Heart left ventricle (tissue), 16 donors: Measurements from ENCODE around the gene UBE4B. TPM values are rescaled to one million over a fixed set of nuclear protein-coding genes. Genes with fewer than 3 reads are reported as not detected.

Source experiments
- ATAC-seq, 4 donors: fragments of 200-7000 bp; cut with Tn5 transposase; one replicate each; pipeline ENCODE4 v1.9.1; 2020 to 2022; ENCODE audit warnings: moderate library complexity in 4 of 4, mild to moderate bottlenecking in 3 of 4, moderate number of reproducible peaks in 1 of 4
- DNase-seq, 5 donors: peaks; one replicate each; pipeline ENCODE4 v3.0.0-alpha.2; 2020
- H3K27ac ChIP-seq, 12 donors: fragments of 200-600 bp; sonication (generic) in 4 of 12; one replicate each; pipeline versions ENCODE4 v1.5.0 to v1.8.0; 2016 to 2022; ENCODE audit warnings: mild to moderate bottlenecking in 2 of 12
- H3K27me3 ChIP-seq, 9 donors: fragments of 200-600 bp; sonication (generic) in 2 of 9; one replicate each; pipeline versions ENCODE4 v1.5.1 to v1.8.0; 2016 to 2022; ENCODE audit warnings: mild to moderate bottlenecking in 3 of 9
- H3K36me3 ChIP-seq, 9 donors: fragments of 200-600 bp; sonication (generic) in 2 of 9; one replicate each; pipeline versions ENCODE4 v1.5.0 to v1.8.0; 2018 to 2022; ENCODE audit warnings: mild to moderate bottlenecking in 2 of 9
- H3K4me1 ChIP-seq, 12 donors: fragments of 200-600 bp; sonication (generic) in 4 of 12; one replicate each; pipeline versions ENCODE4 v1.5.0 to v1.8.0; 2016 to 2022; ENCODE audit warnings: mild to moderate bottlenecking in 3 of 12
- H3K4me3 ChIP-seq, 12 donors: fragments of 200-600 bp; sonication (generic) in 4 of 12; one replicate each; pipeline versions ENCODE4 v1.5.0 to v1.8.0; 2017 to 2022; ENCODE audit warnings: mild to moderate bottlenecking in 9 of 12, moderate library complexity in 4 of 12
- H3K9me3 ChIP-seq, 12 donors: fragments of 200-600 bp; sonication (generic) in 4 of 12; one replicate each; pipeline versions ENCODE4 v1.5.0 to v1.8.0; 2016 to 2022; ENCODE audit warnings: mild to moderate bottlenecking in 1 of 12
- POLR2A ChIP-seq, 2 donors: fragments of 450-650 bp; IDR thresholded peaks; one replicate each; pipeline ENCODE4 v1.6.1; 2017; ENCODE audit warnings: antibody characterized with exemption in 2 of 2, mild to moderate bottlenecking in 2 of 2, moderate library complexity in 2 of 2
- WGBS, 4 donors: extraction: QIAGEN DNeasy Blood & Tissue Kit in 2 of 4; methylation state at CpG; one replicate each; pipeline versions ENCODE4 v1.1.5 to v1.1.7; 2013 to 2018; 5-methylcytosine and 5-hydroxymethylcytosine counted together
- intact Hi-C, 10 donors: fragments of 100-400 bp; cut with DNase I; formaldehyde crosslinking; loops; one replicate each; pipeline versions ENCODE4 v1.11.1 to v1.14.2; 2022
- polyA plus RNA-seq, 2 donors: library from polyadenylated mRNA; stranded (reverse); fragments of 200-250 nt; gene quantifications; one replicate each; pipeline ENCODE4 v1.2.3, GENCODE V29; 2013
- total RNA-seq, 9 donors: library from RNA; depleted of rRNA in 2 of 9; stranded (reverse); fragments of >200 nt in 2 of 9; fragmentation: NEBNext Ultra II Directional in 3 of 9; extraction: Animal tissue kit (Norgen Biotek cat#: 25700) in 3 of 9; gene quantifications; one replicate each; pipeline versions ENCODE4 v1.1.0 to v1.2.4, GENCODE V29; 2016 to 2023
- TF ChIP-seq, protein P1 (sequence below), 12 donors: fragments of 200-600 bp; sonication (generic) in 4 of 12; IDR thresholded peaks; one replicate each; pipeline versions ENCODE4 v1.5.0 to v1.8.0; 2018 to 2022; ENCODE audit warnings: antibody characterized with exemption in 12 of 12, mild to moderate bottlenecking in 5 of 12
- donor health status: ischemic (EF 13 %, LVEDD 7.1; RV severe dilation, severe dysfunction).
- donor health status: healthy with polysubstance abuse.
- donor health status: DM: no; HTN: yes; CAD: no.
- donor health status: DM: no; HTN: no; CAD: no.
- donor health status: ischemic (EF 25% LVEDD 6.9; RV normal size, moderate dysfunction).
- donor health status: ischemic (EF 25% LVEDD 5.7; RV mildly dilated, moderate dysfunction).
- donor health status: healthy.
- donor health status: DM: yes; HTN: yes; CAD: no.
- donor health status: ischemic (EF 35%, LVEDD 5.7; RV mildly dilated, moderate dysfunction).
- donor health status: nonischemic (EF 11% LVEDD 7.7; RV severe dilation, severe dysfunction).
- donor health status: DM: yes; HTN: yes; CAD: no.
- donor health status: PGD.
- donor health status: ischemic (EF 29% LVEDD 5.4; RV normal size, mild dysfunction).
- donor health status: nonischemic (EF 23%, LVEDD 6.1; RV moderate dilation, normal function).

UBE4B gene
- total and polyA plus RNA-seq, 11 donors: 18.5 to 132 (median 67.3) TPM

DNA sequence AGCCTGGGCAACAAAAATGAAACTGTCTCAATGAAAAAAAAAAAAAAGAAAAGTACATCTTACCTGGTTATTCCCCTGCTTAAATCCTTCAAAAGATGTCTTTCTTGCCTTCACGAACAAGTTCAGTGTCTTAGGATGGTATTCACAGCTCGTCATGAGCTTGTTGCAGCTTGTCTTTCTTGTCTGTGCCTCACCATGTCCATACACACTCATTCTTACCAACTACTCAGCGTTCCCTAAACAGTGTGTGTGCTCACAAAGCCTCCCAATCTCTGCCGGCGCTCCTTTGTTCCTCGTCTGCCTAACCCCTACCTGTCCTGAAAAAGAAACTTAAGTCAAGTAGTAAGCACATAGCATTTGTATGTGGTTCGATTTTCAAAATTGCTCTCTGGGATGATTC is 31.1 kb downstream of the UBE4B start:
- WGBS, 4 donors: 67 to 79% (median 72%) methylated on average over 7 of the region's 7 CpGs
- no peaks in the 10 kb centered on the region for H3K36me3 ChIP-seq
- peaks cover 6 to 65% (median 45%) of the 10 kb centered on the region in 12 donors for H3K4me1 ChIP-seq
- no peaks in the 10 kb centered on the region for H3K27me3 ChIP-seq
- no peak overlapping the region for H3K4me3 ChIP-seq
- peak overlapping the region in 3 of 12 donors; percentile 4 to 25 (median 8) for H3K27ac ChIP-seq
- DNase-seq (no peak), ATAC-seq (no peak)
- no peaks in the 10 kb centered on the region for H3K9me3 ChIP-seq
- TF ChIP-seq, protein P1, sequence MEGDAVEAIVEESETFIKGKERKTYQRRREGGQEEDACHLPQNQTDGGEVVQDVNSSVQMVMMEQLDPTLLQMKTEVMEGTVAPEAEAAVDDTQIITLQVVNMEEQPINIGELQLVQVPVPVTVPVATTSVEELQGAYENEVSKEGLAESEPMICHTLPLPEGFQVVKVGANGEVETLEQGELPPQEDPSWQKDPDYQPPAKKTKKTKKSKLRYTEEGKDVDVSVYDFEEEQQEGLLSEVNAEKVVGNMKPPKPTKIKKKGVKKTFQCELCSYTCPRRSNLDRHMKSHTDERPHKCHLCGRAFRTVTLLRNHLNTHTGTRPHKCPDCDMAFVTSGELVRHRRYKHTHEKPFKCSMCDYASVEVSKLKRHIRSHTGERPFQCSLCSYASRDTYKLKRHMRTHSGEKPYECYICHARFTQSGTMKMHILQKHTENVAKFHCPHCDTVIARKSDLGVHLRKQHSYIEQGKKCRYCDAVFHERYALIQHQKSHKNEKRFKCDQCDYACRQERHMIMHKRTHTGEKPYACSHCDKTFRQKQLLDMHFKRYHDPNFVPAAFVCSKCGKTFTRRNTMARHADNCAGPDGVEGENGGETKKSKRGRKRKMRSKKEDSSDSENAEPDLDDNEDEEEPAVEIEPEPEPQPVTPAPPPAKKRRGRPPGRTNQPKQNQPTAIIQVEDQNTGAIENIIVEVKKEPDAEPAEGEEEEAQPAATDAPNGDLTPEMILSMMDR (IDR thresholded peaks at IDR 0.05): no peak
- no peak for TF ChIP-seq POLR2A (IDR thresholded peaks at IDR 0.05)
- intact Hi-C loops: no loop called here

DNA sequence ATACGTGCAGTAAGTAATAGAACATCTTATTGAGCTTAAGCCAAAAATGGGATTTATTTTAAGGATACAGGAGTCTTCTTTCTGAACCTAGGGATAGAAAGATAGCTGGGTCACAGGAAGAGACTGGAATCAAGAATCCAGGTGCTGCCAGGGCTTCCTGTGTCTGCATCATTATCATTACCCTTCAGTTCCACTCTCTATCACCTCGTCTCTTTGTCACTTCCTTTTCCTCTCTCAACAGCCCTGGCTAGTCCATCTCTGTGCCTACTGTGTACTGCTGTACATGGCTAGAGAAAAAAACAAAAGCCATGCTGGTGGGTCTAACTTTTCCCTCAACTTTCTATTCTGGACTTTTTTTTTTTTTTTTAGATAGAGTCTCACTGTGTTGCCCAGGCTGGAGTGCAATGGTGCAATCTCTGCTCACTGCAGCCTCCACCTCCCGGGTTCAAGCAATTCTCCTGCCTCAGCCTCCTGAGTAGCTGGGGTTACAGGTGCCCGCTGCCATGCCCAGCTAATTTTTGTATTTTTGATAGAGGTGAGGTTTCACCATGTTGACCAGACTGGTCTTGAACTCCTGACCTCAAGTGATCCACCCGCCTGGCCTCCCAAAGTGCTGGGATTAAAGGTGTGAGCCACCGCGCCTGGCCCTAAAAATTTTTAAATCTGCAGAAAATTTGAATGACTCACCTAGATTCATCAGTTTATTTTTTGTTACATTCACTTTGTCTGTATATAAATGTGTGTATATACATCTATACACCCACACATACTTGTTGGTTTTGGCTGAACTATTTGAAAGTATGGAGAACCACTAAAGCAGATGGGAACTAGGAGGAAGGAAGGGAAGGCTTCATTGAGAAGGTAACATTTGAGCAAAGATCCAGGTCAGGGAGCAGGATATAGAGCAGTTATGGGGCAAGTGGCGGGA is 31.9 kb downstream of the UBE4B start:
- H3K36me3 ChIP-seq: no peaks in the 10 kb centered on the region
- no peaks in the 10 kb centered on the region for H3K27me3 ChIP-seq
- ATAC-seq (peak in 1 of 4 donors; percentile 22), DNase-seq (no peak)
- no peaks in the 10 kb centered on the region for H3K9me3 ChIP-seq
- H3K4me3 ChIP-seq: no peak overlapping the region
- intact Hi-C loops: loop anchor here in 1 of 10 donors (5.0 kb wide), 1 partner anchor 43 kb away; no protein-coding TSS in a partner anchor
- 77 to 79% (median 79%) methylated on average over 8 of the region's 8 CpGs for WGBS, 4 donors
- peaks cover 6 to 65% (median 41%) of the 10 kb centered on the region in 12 donors for H3K4me1 ChIP-seq
- TF ChIP-seq POLR2A (IDR thresholded peaks at IDR 0.05): no peak
- TF ChIP-seq, protein P1 (IDR thresholded peaks at IDR 0.05): no peak
- peak overlapping the region in 10 of 12 donors; percentile 0 to 93 (median 56) for H3K27ac ChIP-seq

DNA sequence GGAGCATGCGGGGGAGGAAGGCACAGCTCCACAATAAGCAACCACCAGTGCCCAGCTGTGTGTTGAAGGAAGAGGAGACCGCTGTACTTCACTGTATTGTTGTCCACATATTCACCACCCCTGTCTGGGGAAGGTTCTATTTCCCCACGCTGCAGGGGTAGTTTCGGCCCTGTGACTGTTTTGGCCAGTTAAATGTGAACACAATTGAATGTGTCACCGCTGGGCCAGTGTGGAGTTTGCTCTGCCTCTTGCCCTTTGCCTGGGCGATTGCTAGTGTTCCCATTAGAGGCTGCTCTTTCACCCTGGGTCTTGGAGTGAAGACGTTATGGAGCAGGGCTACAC is 32.6 kb downstream of the UBE4B start:
- Histone ChIP-seq H3K27me3 (no peaks in the 10 kb centered on the region), H3K36me3 (no peaks in the 10 kb centered on the region), H3K4me1 (peaks cover 6 to 65% (median 38%) of the 10 kb centered on the region in 12 donors), H3K27ac (peak overlapping the region in 10 of 12 donors; percentile 0 to 93 (median 56)), H3K4me3 (no peak overlapping the region), H3K9me3 (no peaks in the 10 kb centered on the region)
- intact Hi-C loops: loop anchor here in 1 of 10 donors (5.0 kb wide), 1 partner anchor 42 kb away; no protein-coding TSS in a partner anchor
- WGBS, 4 donors: 33 to 46% (median 40%) methylated on average over 7 of the region's 7 CpGs
- ATAC-seq: peak in 3 of 4 donors; percentile 45 to 61 (median 58)
- TF ChIP-seq, protein P1 (IDR thresholded peaks at IDR 0.05): peak in 1 of 12 donors; percentile 8
- TF ChIP-seq POLR2A (IDR thresholded peaks at IDR 0.05): no peak
- DNase-seq: peak in 3 of 5 donors; percentile 16 to 50 (median 35)

DNA sequence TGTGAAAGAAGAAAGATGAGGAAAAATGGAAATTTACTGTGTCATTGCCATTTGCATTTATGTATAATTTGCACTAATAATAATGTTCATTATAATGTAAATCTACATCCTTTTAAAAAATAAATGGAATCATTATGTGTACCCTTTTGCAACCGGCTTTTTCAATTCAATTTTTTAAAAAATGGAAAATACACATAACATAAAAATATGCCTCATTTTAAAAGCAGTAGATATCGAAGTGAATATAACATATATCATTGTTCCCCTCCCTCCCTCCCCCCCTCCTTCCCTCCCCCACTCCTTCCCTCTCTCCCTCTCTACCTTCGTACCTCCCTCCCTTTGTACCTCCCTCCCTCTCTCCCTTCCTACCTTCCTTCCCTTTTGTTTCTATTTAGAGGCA is 33.0 kb downstream of the UBE4B start:
- intact Hi-C loops: loop anchor here in 1 of 10 donors (5.0 kb wide), 1 partner anchor 42 kb away; no protein-coding TSS in a partner anchor
- no peak for ATAC-seq
- H3K4me3 ChIP-seq: no peak overlapping the region
- DNase-seq: no peak
- H3K4me1 ChIP-seq: peaks cover 6 to 65% (median 38%) of the 10 kb centered on the region in 12 donors
- H3K9me3 ChIP-seq: no peaks in the 10 kb centered on the region
- peak overlapping the region in 11 of 12 donors; percentile 12 to 93 (median 88) for H3K27ac ChIP-seq
- 62 to 74% (median 72%) methylated on average over 3 of the region's 3 CpGs for WGBS, 4 donors
- no peaks in the 10 kb centered on the region for H3K36me3 ChIP-seq
- no peaks in the 10 kb centered on the region for H3K27me3 ChIP-seq
- TF ChIP-seq, protein P1 (IDR thresholded peaks at IDR 0.05): no peak
- no peak for TF ChIP-seq POLR2A (IDR thresholded peaks at IDR 0.05)
